Measurements from ENCODE around the gene ELOF1. TPM values are rescaled to one million over a fixed set of nuclear protein-coding genes. Genes with fewer than 3 reads are reported as not detected.

ELOF1 gene
- polyA plus RNA-seq, 3 donors: 48.5 to 95.5 (median 77.5) TPM

DNA sequence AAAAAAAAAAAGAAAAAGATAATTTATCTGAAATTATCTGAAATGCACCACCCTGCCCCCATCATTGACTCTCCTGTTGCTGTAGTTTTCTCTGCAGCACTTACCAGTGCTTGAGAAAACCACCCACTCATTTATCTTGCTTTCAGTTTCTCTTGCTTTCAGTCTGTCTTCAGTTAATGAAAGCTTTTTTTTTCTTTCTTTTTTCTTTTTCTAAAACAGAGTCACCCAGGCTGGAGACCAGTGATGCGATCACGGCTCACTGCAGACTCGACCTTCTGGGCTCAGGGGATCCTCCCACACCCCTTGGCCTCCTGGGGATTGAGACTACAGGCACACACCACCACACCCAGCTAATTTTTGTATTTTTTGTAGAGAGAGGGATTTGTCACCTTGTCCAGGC is 22.7 kb upstream of the ELOF1 start:
- no peaks in the 10 kb centered on the region for H3K79me2 ChIP-seq (ENCODE audit: insufficient read depth, low read length)
- H3K9me3 ChIP-seq (replicated peaks in 1 of 2; ENCODE audit: control insufficient read depth in 1 of 2, insufficient read depth in 1 of 2, low read length in 2 of 2): no peaks in the 10 kb centered on the region
- H4K20me1 ChIP-seq (ENCODE audit: insufficient read depth, low read length): no peaks in the 10 kb centered on the region
- peaks cover 77 to 97% of the 10 kb centered on the region in 2 donors for H3K4me1 ChIP-seq (ENCODE audit: control insufficient read depth in 1 of 2, insufficient read depth in 2 of 2, low read length in 2 of 2)
- no peaks in the 10 kb centered on the region for H3K36me3 ChIP-seq (replicated peaks in 1 of 2; ENCODE audit: control insufficient read depth in 1 of 2, insufficient read depth in 2 of 2, low read length in 2 of 2)
- Mint-ChIP-seq H3K4me3 (peak overlapping the region; percentile 53 to 80), H3K27ac (peak overlapping the region; percentile 88 to 99 (median 95)), H3K27me3 (ENCODE audit: low read depth in 3 of 3) (peaks cover 2 to 13% (median 7%) of the 10 kb centered on the region in 3 donors), H3K36me3 (peaks cover 0 to 6% of the 10 kb centered on the region in 2 donors), H3K9me3 (peaks cover 0 to 13% (median 0%) of the 10 kb centered on the region in 7 donors), H3K4me1 (peaks cover 80% of the 10 kb centered on the region)
- no peaks in the 10 kb centered on the region for H3K27me3 ChIP-seq (ENCODE audit: control insufficient read depth in 2 of 2, insufficient read depth in 2 of 2, low read length in 2 of 2)
- no CpG with 5 or more reads among the region's 3 CpGs for WGBS (ENCODE audit: insufficient coverage)
- H3K4me2 ChIP-seq (replicated peaks; ENCODE audit: extremely low read depth, low read length, poor library complexity, severe bottlenecking): peak overlapping the region; percentile 50
- no peak overlapping the region for H2AFZ ChIP-seq (ENCODE audit: insufficient read depth, low read depth, low read length, poor library complexity, severe bottlenecking)
- peak; percentile 52 to 64 (median 54) for DNase-seq
- intact Hi-C loops (cut with micrococcal nuclease): loop anchor here in 1 of 2 donors (5.0 kb wide), 1 partner anchor 54 kb away; the partner anchor contains the start of gene ECSIT
- peak overlapping the region; percentile 49 for H3K9ac ChIP-seq (ENCODE audit: insufficient read depth, low read length, poor library complexity, severe bottlenecking)
- peak overlapping the region; percentile 70 to 90 for H3K27ac ChIP-seq (ENCODE audit: low read depth in 1 of 2, low read length in 2 of 2)
- H3K4me3 ChIP-seq (replicated peaks in 1 of 3; ENCODE audit: low read depth in 2 of 3, low read length in 3 of 3): peak overlapping the region in 1 of 3 experiments; percentile 47
- TF ChIP-seq, protein P1, sequence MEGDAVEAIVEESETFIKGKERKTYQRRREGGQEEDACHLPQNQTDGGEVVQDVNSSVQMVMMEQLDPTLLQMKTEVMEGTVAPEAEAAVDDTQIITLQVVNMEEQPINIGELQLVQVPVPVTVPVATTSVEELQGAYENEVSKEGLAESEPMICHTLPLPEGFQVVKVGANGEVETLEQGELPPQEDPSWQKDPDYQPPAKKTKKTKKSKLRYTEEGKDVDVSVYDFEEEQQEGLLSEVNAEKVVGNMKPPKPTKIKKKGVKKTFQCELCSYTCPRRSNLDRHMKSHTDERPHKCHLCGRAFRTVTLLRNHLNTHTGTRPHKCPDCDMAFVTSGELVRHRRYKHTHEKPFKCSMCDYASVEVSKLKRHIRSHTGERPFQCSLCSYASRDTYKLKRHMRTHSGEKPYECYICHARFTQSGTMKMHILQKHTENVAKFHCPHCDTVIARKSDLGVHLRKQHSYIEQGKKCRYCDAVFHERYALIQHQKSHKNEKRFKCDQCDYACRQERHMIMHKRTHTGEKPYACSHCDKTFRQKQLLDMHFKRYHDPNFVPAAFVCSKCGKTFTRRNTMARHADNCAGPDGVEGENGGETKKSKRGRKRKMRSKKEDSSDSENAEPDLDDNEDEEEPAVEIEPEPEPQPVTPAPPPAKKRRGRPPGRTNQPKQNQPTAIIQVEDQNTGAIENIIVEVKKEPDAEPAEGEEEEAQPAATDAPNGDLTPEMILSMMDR (IDR thresholded peaks at IDR 0.05): no peak

DNA sequence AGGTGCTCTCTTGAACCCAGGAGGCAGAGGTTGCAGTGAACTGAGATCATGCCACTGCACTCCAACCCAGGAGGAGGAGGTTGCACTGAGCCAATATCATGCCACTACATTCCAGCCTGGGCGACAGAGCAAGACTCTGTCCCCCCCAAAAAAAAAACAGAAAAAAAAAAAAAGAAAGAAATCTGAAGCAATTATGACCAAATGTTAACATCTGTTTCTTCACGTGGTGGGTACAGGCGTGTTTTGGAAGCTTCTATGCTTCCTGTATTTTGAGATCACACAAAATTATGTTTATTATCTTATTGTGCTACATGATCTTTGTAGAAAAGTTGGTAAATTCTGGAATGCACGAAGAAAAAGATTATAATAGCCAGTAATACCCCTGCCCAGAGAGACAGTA is 21.1 kb upstream of the ELOF1 start:
- peak overlapping the region; percentile 45 for H3K4me2 ChIP-seq (replicated peaks; ENCODE audit: extremely low read depth, low read length, poor library complexity, severe bottlenecking)
- peaks cover 82 to 92% of the 10 kb centered on the region in 2 donors for H3K4me1 ChIP-seq (ENCODE audit: control insufficient read depth in 1 of 2, insufficient read depth in 2 of 2, low read length in 2 of 2)
- peak in 2 of 3 donors; percentile 34 to 69 for DNase-seq

More for the DNA sequence above, 21.1 kb upstream of the ELOF1 start:
- Mint-ChIP-seq H3K36me3 (peaks cover 3 to 5% of the 10 kb centered on the region in 2 donors), H3K4me3 (peak overlapping the region in 1 of 2 donors; percentile 75), H3K27me3 (ENCODE audit: low read depth in 3 of 3) (peaks cover 2 to 16% (median 7%) of the 10 kb centered on the region in 3 donors), H3K9me3 (peaks cover 0 to 13% (median 0%) of the 10 kb centered on the region in 7 donors), H3K27ac (peak overlapping the region in 5 of 7 donors; percentile 57 to 95 (median 77)), H3K4me1 (peaks cover 76% of the 10 kb centered on the region)
- no peaks in the 10 kb centered on the region for H3K36me3 ChIP-seq (replicated peaks in 1 of 2; ENCODE audit: control insufficient read depth in 1 of 2, insufficient read depth in 2 of 2, low read length in 2 of 2)
- TF ChIP-seq, protein P1 (IDR thresholded peaks at IDR 0.05): no peak
- H2AFZ ChIP-seq (ENCODE audit: insufficient read depth, low read depth, low read length, poor library complexity, severe bottlenecking): no peak overlapping the region
- H3K79me2 ChIP-seq (ENCODE audit: insufficient read depth, low read length): no peaks in the 10 kb centered on the region
- H4K20me1 ChIP-seq (ENCODE audit: insufficient read depth, low read length): no peaks in the 10 kb centered on the region
- WGBS (ENCODE audit: insufficient coverage): no CpG with 5 or more reads among the region's 4 CpGs
- intact Hi-C loops (cut with micrococcal nuclease): loop anchor here in 1 of 2 donors (5.0 kb wide), 1 partner anchor 53 kb away; the partner anchor contains the start of gene ECSIT
- H3K27ac ChIP-seq (ENCODE audit: low read depth in 1 of 2, low read length in 2 of 2): peak overlapping the region in 1 of 2 donors; percentile 90
- no peak overlapping the region for H3K9ac ChIP-seq (ENCODE audit: insufficient read depth, low read length, poor library complexity, severe bottlenecking)
- peak overlapping the region in 1 of 3 experiments; percentile 11 for H3K4me3 ChIP-seq (replicated peaks in 1 of 3; ENCODE audit: low read depth in 2 of 3, low read length in 3 of 3)
- H3K9me3 ChIP-seq (replicated peaks in 1 of 2; ENCODE audit: control insufficient read depth in 1 of 2, insufficient read depth in 1 of 2, low read length in 2 of 2): no peaks in the 10 kb centered on the region
- no peaks in the 10 kb centered on the region for H3K27me3 ChIP-seq (ENCODE audit: control insufficient read depth in 2 of 2, insufficient read depth in 2 of 2, low read length in 2 of 2)

All from CD14-positive monocyte (primary cell).